B cell (primary cell): ENCODE data around the gene HOXC4. TPM values are rescaled to one million over a fixed set of nuclear protein-coding genes. Genes with fewer than 3 reads are reported as not detected.
A peak's percentile ranks its signal among the peaks of the same experiment; 100 is the strongest.

ENCODE experiments used
- ATAC-seq: fragments of 200-7000 bp; cut with Tn5 transposase; one replicate; pipeline ENCODE4 v1.10.0; 2021; ENCODE audit warnings: low read depth, mild to moderate bottlenecking, moderate number of reproducible peaks, moderate library complexity
- CTCF ChIA-PET: fragments of 350-600 bp; sonication (Branson Sonifier 250); formaldehyde crosslinking; loops from one replicate; lab custom pipeline; 2021; ENCODE audit warnings: antibody characterized with exemption, inconsistent platforms; lab: Charles Lee
- POLR2A ChIA-PET: fragments of 350-600 bp; sonication (Branson Sonifier 250); formaldehyde crosslinking; loops from one replicate; lab custom pipeline; 2021; ENCODE audit warnings: antibody characterized with exemption; lab: Charles Lee
- DNase-seq: peaks from one replicate; pipeline ENCODE4 v3.0.0; 2013
- H2AFZ ChIP-seq: 2 replicates; pipeline ENCODE4 v1.6.1; 2012; ENCODE audit warnings: mild to moderate bottlenecking, low read depth, low read length; ENCODE audit not compliant: insufficient read depth, poor library complexity, severe bottlenecking
- H3K27ac ChIP-seq, 2 donors: 1 replicate in 1 of 2; 2 replicates in 1 of 2; pipeline ENCODE4 v1.5.1; 2012 to 2013; ENCODE audit warnings: low read length in 2 of 2, mild to moderate bottlenecking in 2 of 2, moderate library complexity in 1 of 2
- H3K27me3 ChIP-seq, 4 experiments: fragments of 200-600 bp in 1 of 4; sonication (generic) in 1 of 4; replicated peaks in 1 of 4; 1 replicate in 2 of 4; 2 replicates in 2 of 4; pipeline versions ENCODE4 v1.6.1 to v1.7.0; 2013 to 2016; ENCODE audit warnings: low read length in 3 of 4, mild to moderate bottlenecking in 2 of 4, mixed read lengths in 1 of 4, moderate library complexity in 1 of 4; ENCODE audit not compliant: insufficient read depth in 4 of 4, control insufficient read depth in 3 of 4; ENCODE audit errors: control extremely low read depth in 1 of 4
- H3K36me3 ChIP-seq, 2 experiments: replicated peaks in 1 of 2; 1 replicate in 1 of 2; 2 replicates in 1 of 2; pipeline versions ENCODE4 v1.6.1 to v1.7.1; 2013; ENCODE audit warnings: low read length in 1 of 2; ENCODE audit not compliant: insufficient read depth in 2 of 2, control insufficient read depth in 1 of 2; ENCODE audit errors: control extremely low read depth in 1 of 2, extremely low read depth in 1 of 2
- H3K4me1 ChIP-seq, 2 donors: fragments of 200-600 bp in 1 of 2; sonication (generic) in 1 of 2; 1 replicate in 1 of 2; 2 replicates in 1 of 2; pipeline versions ENCODE4 v1.5.1 to v1.6.1; 2013 to 2017; ENCODE audit warnings: low read length in 2 of 2; ENCODE audit not compliant: control insufficient read depth in 2 of 2, insufficient read depth in 2 of 2
- H3K4me2 ChIP-seq: replicated peaks from 2 replicates; pipeline ENCODE3; 2012; ENCODE audit warnings: mild to moderate bottlenecking, low read depth, low read length; ENCODE audit not compliant: poor library complexity, severe bottlenecking
- H3K4me3 ChIP-seq, 5 experiments: fragments of 200-600 bp in 1 of 5; sonication (generic) in 1 of 5; 1 replicate in 3 of 5; 2 replicates in 2 of 5; pipeline versions ENCODE4 v1.5.1 to v1.7.0; 2011 to 2016; ENCODE audit warnings: low read length in 4 of 5, mild to moderate bottlenecking in 4 of 5, low read depth in 2 of 5, control low read depth in 1 of 5, moderate library complexity in 1 of 5; ENCODE audit not compliant: insufficient read depth in 1 of 5; ENCODE audit errors: control extremely low read depth in 1 of 5, extremely low read depth in 1 of 5
- H3K79me2 ChIP-seq: fragments of 200-600 bp; sonication (generic); one replicate; pipeline ENCODE4 v1.6.0; 2016; ENCODE audit warnings: low read length; ENCODE audit not compliant: control insufficient read depth, insufficient read depth
- H3K9ac ChIP-seq: fragments of 200-600 bp; sonication (generic); 2 replicates; pipeline ENCODE4 v1.6.1; 2017; ENCODE audit warnings: mild to moderate bottlenecking, low read length, moderate library complexity
- H3K9me3 ChIP-seq, 3 donors: one replicate each; pipeline versions ENCODE4 v1.6.1 to v1.7.1; 2013; ENCODE audit warnings: low read length in 2 of 3; ENCODE audit not compliant: control insufficient read depth in 2 of 3, insufficient read depth in 1 of 3; ENCODE audit errors: control extremely low read depth in 1 of 3
- H4K20me1 ChIP-seq: 2 replicates; pipeline ENCODE4 v1.6.0; 2012; ENCODE audit warnings: mild to moderate bottlenecking, low read length; ENCODE audit not compliant: insufficient read depth, control insufficient read depth, poor library complexity, severe bottlenecking
- H3K27ac Mint-ChIP-seq: one replicate; pipeline ENCODE4 v1.8.0; 2021; ENCODE audit warnings: mixed read lengths
- H3K27me3 Mint-ChIP-seq: one replicate; pipeline ENCODE4 v1.8.0; 2021; ENCODE audit warnings: mixed read lengths
- H3K4me1 Mint-ChIP-seq: one replicate; pipeline ENCODE4 v1.8.0; 2021; ENCODE audit warnings: mixed read lengths
- H3K4me3 Mint-ChIP-seq: one replicate; pipeline ENCODE4 v1.8.0; 2021; ENCODE audit warnings: mixed read lengths
- H3K9me3 Mint-ChIP-seq: one replicate; pipeline ENCODE4 v1.8.0; 2022; ENCODE audit warnings: mixed read lengths; ENCODE audit not compliant: insufficient read depth
- CTCF ChIP-seq: fragments of 200-600 bp; IDR thresholded peaks from one replicate; pipeline ENCODE4 v1.8.0; 2022; ENCODE audit warnings: antibody characterized with exemption, mild to moderate bottlenecking
- EZH2 ChIP-seq: IDR thresholded peaks from 2 replicates; pipeline ENCODE4 v1.6.1; 2012; ENCODE audit warnings: borderline replicate concordance, low read depth, mild to moderate bottlenecking, moderate library complexity, low read length; ENCODE audit not compliant: insufficient read depth, poor library complexity, severe bottlenecking
- WGBS: methylation state at CpG from one replicate; pipeline ENCODE4 v1.1.5; 2013; ENCODE audit warnings: missing lambda C conversion rate; ENCODE audit not compliant: insufficient coverage; 5-methylcytosine and 5-hydroxymethylcytosine counted together
- intact Hi-C: fragments of 100-400 bp; cut with micrococcal nuclease; formaldehyde crosslinking; loops from one replicate; pipeline ENCODE4 v1.10.0; 2022
- polyA plus RNA-seq: library from polyadenylated mRNA; depleted of rRNA; stranded (reverse); fragments of >200 nt; gene quantifications from 2 replicates; pipeline ENCODE4 v1.2.3, GENCODE V29; 2012
- total RNA-seq, 2 donors: library from RNA; stranded (reverse); fragments of 120-200 nt in 1 of 2; gene quantifications; 1 replicate in 1 of 2; 2 replicates in 1 of 2; pipeline versions ENCODE4 v1.2.3 to v1.2.4, GENCODE V29; 2013 to 2022

HOXC4 gene
- total and polyA plus RNA-seq, 2 donors (not counting 1 experiment from before 2014, with no cell fraction given) = 4.3 to 6.5 TPM

GRCh38 chr12:54033980-54034784 lies 19.5 kb upstream of the HOXC4 start:
- WGBS = 7% methylated on average over 54 of the region's 57 CpGs
- peak overlapping the region; percentile 67 for H3K4me2 ChIP-seq
- peak overlapping the region in 3 of 5 experiments; percentile 13 to 47 (median 36) for H3K4me3 ChIP-seq
- H2AFZ ChIP-seq = peak overlapping the region; percentile 58
- H3K36me3 ChIP-seq = no peaks in the 10 kb centered on the region
- intact Hi-C loops = loop anchor here (2.0 to 5.0 kb wide), 3 partner anchors 17 to 67 kb away; no protein-coding TSS in a partner anchor
- Mint-ChIP-seq H3K4me1 (peaks cover 26% of the 10 kb centered on the region), H3K9me3 (no peaks in the 10 kb centered on the region), H3K4me3 (peak overlapping the region; percentile 65), H3K27me3 (peaks cover 76% of the 10 kb centered on the region), H3K27ac (no peak overlapping the region)
- H3K9ac ChIP-seq = peak overlapping the region; percentile 47
- CTCF ChIA-PET = interaction anchor here (1.4 to 6.4 kb wide), 6 partner anchors 17 to 173 kb away, joined by 4 to 87 read pairs (median 24); partner anchors contain the start of genes HOXC4 and SMUG1
- POLR2A ChIA-PET = interaction anchor here (1.3 kb wide), 1 partner anchor 19 kb away, joined by 6 read pairs; the partner anchor contains the start of gene HOXC4
- H3K27ac ChIP-seq = no peak overlapping the region
- H4K20me1 ChIP-seq = no peaks in the 10 kb centered on the region
- H3K27me3 ChIP-seq = peaks cover 0 to 95% (median 63%) of the 10 kb centered on the region in 4 experiments
- ATAC-seq (peak; percentile 34), DNase-seq (peak; percentile 56)
- peak; percentile 53 for TF ChIP-seq EZH2
- no peak for TF ChIP-seq CTCF
- H3K79me2 ChIP-seq = no peaks in the 10 kb centered on the region
- peaks cover 28 to 43% of the 10 kb centered on the region in 2 donors for H3K4me1 ChIP-seq
- H3K9me3 ChIP-seq = peaks cover 0 to 52% (median 6%) of the 10 kb centered on the region in 3 donors
